ENCODE data around the gene ALDH8A1. TPM values are rescaled to one million over a fixed set of nuclear protein-coding genes. Genes with fewer than 3 reads are reported as not detected.

Gene ALDH8A1
- total RNA-seq, 1 experiment from 2014 or later, result not detected

DNA sequence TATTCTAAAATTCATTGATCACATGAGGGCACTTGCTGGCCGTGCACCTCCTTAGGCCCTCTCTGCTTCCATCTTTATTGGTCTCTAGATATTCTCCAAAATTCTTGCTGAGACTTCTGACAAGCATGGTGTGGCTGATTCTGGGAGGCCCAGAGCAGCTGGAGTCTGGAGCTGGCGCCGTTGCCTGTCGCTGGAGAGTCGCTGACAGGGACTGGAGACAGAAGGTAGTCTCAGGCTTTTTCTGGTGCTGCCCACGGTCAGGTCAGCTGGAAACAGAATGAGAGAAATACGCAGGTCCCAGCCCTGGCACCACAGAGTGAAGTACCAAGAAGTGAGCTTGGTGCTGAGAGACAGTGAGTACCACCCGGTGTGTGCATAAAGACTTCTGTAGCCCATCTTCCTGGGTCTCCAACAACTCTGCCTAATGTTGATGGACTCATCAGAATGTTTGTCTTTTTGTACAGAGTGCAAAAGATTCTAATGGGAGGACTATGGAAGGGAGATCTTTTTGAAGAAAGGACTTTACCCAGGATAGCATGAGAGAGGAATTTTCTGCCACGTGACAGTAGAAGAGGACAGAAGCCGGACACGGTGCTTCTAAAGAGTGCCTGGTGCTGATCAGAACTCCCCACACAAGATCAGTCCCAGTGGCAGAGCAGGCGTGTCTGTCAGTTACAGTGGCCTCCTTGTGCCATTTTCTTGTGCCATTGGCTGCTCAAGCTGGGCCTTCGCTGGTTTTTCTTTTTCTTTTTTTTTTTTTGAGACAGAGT is 1.8 kb upstream of the ALDH8A1 start:
- DNase-seq (ENCODE audit: low spot score), result no peak

DNA sequence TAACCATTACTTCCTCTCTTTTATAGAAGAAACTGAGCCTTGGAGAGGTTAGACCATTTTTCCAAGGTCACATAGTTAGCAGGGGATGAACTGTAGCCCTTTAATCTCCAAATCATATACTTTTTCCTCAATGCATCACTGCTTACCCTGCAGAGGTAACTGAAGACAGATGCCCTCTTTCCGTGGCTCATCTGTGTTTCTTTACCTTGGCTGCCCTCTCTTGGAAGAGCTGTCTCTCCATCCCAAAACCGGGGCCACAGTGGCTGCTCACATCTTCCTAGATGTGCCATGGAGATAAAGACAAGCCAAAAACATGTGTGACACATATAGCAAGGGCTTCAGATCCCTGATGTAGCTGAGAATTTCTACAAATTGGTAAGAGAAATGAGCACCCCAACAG is 581 bp upstream of the ALDH8A1 start:
- no peak for DNase-seq (ENCODE audit: low spot score)

DNA sequence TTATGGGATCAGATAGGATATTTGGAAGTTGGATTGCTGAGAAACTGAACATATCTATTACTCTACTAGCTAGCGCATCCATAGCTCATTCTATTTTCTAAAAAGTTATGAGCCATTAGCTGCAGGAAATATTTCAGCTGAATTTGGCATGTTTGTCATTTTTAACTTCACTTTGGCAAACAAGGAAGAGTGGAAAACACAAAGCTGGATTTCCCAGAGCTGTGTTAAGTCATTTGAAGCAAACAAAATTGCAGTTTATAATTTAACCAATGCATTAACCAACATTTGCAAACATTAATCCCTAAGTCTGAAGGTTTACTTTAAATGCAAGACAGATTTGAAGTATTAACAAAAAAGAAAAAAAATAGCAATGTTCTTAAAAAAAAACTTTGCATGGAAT is 1.2 kb downstream of the ALDH8A1 start:
- DNase-seq (ENCODE audit: low spot score), result no peak

DNA sequence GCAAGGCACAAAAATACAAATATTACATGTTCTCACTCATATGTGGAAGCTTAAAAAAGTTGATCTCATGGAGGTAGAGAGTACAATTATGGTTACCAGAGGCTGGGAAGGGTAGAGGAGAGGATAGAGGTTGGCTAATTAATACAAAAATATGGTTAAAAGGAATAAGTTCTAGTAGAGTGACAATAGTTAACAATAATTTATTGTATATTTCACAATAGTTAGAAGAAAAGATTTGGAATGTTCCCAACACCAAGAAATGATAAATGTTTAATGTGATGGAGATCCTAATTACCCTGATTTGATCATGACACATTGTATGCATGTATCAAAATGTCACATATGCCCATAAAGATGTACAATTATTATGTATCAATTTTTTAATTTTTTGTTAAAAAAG is 1.8 kb downstream of the ALDH8A1 start:
- no peak for DNase-seq (ENCODE audit: low spot score)

DNA sequence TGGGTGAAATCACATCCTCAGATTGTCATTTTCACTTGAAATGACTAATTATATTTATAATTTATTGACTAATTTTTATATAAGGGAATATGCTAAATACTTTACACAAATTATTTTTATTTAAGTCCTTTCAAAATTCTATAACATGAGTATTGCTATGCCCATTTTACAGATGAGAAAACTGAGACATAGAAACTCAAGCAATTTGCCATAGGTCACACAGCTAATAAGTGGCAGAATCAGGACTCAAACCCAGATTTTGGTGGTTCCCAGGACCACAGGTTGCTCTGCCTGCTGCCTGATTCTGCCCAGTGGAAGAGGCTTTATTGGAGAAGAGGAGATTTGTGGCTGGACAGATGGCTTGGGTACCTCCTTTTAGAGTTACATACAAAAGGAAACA is 4.9 kb downstream of the ALDH8A1 start:
- DNase-seq (ENCODE audit: low spot score), result no peak

DNA sequence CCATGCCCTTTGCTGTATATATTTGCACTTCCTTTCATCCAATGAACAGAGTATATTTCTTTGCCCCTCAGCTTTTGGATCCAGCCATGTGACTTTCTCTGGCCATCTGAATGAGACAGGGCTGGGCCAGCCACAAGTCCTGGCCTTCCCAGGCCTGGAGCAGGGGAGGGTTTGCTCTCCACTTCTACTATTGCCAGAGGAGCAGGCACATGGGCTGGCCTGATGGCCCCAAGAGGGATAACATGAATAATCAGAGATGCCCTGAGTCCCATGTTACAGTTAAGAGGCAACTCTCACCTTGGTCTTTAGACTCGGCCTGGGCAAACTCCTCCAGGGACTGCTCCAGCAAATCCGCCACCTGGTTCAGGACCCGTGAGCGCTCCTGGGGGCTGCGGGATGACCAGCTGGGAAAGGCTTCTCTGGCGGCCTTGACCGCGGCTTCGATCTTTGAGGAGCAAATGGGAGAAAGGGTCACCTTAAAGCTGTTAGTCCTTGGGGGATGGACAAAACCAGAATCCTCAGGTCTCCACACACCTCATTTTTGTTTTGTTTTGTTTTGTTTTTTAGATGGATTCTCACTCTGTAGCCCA is 6.3 kb downstream of the ALDH8A1 start:
- DNase-seq (ENCODE audit: low spot score), result no peak

DNA sequence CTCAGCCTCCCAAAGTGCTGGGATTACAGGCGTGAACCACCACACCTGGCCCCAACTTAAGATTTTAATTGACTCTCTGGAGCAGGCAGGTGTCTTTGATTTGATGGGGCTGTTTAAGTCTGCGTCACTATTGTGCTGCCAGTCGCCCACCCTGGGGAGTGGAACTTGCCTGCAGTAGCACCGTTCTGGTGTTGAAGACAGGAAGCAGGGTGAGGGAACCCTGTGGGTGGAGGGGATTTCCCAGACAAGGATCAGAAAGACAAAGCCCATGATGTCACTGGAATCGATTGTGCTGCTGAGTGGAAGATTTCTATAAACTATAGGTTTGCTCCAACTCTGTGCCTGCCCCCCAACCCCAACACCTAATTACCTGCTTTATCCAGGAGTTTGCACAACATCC is 11.0 kb downstream of the ALDH8A1 start:
- DNase-seq (ENCODE audit: low spot score), result no peak

DNA sequence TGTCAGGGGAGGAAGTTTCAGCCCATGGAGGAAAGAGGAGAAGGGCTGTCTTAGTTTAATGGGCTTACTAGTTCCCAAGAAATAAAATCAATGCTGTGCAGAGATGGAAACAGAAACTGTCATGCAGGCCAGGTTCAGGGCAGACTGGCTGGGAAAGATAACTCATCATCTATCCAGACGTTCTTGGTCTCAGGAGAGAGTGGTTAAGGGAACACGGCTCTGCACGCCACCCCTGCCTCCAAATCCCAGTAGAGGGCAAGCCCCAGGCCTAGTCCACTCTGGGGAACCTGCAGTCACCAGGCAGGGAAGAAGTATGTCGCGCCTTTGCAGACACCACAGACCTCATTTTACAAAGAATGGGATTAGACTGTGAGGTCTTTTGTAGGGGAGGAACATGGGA is 12.5 kb downstream of the ALDH8A1 start:
- DNase-seq (ENCODE audit: low spot score), result no peak

DNA sequence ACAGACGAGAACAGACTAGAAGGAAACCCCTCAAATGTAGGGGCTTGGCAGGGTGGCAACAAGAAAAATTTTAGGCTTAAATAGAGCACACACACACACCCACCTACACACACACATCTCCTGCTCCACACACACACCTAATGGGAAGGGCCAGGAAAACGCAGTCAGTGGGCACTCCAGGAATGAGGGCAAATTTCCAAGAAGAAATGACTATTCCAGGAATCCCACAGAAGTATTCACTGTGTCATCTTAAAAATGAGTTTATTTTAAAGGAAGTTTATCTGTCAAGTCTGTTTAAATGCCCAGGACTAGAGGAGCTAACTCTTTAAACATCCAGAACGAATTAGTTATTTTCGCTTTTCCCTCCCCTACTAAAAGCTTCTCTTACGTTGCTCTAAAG is 13.0 kb downstream of the ALDH8A1 start:
- DNase-seq (ENCODE audit: low spot score), result no peak

DNA sequence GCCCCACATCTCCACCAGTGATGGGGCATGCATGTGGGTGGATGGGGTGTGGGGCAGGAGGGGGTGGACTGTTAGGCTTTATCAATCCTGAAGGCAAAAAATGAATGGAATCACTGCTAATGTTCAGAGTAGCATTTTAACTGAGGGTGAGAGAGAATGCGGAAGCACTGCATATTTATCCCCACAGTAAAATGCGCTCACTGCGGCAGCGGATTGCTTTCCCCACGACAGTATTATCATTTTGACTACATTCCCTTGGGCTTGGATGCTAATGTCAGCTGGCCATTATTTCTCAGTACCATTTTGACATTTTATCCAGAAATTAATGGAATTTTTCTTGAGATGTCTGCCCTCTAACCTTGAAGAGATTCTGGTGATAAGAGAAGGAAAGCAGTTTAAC is 13.4 kb downstream of the ALDH8A1 start:
- DNase-seq (ENCODE audit: low spot score), result no peak

DNA sequence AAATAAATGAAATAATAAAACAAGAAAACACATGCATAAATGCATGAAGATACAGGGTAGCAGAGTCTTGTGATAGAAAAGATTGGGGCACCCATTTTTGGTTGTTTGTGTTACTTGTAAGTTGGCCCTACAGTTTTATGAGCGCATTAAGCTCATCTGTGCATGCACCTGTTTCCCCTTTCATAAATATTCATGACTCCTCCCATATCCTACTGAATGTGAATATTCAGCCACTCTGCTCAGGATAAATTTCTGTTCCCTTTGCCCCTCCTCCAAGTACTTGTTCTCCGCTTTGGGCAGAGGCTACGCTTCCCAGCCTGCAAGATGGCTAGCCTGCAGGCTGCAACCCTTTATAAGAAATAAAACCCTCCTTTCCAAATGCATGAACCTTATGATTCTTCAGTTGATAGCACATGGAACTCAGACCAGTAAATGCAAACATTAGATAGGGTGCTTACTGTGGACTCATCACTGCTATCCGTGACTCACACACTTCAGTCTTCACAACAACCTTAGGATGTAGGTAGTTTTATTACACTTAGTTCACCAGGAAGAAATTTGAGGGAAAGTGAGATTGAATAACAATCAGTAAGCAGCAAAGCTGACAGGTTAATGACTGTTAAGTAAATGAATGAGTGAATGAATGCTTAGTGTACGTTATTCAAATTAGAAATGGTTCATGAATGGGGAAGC is 15.0 kb downstream of the ALDH8A1 start:
- no peak for DNase-seq (ENCODE audit: low spot score)

DNA sequence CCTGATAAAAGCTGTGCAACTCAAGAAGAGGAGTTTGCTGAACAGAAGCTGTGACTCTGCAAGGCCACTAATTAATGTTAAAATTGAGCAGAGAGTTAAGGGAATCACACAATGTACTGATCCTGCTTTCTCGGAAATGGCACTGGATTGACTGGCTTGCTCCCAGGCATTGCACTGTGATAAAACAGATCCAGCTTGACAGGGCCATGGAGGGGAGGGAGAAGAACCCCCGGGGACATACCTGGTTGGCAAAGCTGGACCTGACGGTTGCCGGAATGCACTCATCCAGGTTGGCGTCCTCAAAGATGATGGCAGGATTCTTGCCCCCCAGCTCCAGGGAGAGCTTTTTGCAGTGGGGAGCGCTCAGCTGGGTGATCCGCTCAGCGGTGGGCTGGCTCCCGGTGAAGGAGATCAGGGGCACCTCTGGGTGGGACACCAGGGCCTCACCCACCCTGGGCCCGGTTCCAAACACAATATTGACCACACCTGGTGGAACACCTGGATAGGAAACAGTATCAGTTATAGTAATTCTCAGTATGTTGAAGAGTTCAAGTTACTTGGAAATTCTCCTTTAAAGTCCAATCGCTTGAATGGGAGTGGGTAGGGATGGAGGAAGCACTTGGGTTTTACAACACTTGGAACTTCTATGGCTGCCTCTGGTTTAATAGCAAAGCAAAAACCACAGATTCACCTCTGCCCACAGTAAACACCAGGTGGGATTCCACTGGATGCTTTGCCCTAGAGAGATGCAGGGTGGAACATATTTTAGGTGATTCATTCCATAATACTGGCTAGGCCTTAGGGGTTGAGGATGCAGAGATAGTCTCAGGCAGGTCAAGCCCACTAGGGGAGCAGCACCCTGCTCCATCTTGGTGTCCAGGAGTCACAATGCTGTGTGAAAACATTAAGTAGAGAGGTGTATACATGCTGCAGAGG is 17.1 kb downstream of the ALDH8A1 start:
- DNase-seq (ENCODE audit: low spot score), result no peak

DNA sequence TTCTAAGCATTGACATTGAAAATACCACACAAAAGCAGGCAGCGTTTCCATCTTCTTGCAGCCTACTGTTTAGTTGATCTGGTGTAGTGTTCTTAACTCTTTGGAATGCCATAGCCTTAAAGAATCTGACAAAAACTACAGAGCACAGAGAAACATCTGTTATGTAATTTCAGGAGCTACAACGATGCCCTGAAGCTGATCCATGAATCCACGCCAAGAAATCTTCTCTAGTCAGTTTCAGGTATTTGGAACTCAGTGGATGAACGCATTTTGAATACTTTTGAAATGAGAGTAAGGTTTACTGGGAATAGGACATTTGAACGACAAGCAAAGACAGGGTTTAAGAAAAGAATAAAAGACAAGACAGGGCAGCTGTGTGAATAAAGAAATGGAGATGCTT is 17.8 kb downstream of the ALDH8A1 start:
- no peak for DNase-seq (ENCODE audit: low spot score)

DNA sequence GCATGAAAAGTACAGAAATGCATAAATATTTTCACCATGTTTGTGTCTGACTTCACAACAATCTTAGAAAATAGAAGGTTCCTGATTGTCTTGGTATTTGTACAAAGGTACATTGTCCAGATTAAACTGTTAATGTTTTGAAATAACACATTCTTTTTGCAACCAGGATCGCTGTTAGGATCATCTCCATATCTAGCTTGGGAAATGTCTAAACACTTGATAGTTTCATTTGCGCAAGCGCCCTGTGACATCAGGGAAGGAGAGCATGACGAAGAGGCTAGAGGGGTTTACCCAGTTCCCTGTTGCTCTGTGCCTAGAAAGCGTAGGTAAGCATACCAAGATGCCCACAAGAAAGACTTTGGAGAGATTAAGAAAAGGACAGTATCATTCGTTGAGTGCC is 19.4 kb downstream of the ALDH8A1 start:
- no peak for DNase-seq (ENCODE audit: low spot score)

DNA sequence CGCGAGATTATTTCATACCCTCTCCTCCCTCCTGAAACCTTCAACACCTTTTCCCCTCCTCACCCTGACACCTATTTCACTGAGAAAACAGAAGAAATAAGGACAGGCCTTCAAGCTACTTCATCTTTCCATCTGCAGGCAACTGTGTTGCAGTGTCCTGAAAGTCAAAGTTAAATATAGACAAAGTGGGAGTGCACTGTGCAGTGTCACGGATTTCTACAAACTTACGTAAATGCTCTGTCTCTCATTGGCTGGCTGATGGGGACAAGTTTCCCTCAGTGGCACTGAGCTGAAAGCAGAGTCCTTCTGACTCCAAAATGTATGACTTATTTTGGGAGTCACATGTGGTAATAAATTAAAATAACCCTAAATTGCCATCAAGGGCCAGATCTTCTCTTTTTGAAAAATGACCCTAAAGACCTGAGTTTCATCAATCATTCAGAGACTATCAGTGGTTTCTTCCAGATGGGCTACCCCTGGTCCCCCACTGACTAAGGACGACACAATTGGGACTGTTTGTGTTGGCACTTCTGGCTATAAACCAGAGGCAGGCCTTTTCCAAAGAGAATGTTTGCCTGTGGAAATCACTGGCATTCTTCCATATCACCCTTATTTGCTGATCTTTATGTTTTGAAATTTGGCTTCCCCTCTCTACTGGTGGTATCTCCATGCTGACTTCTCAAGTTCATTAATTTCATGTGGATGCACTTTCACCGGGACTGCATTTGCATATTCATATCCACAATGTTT is 21.6 kb downstream of the ALDH8A1 start:
- DNase-seq (ENCODE audit: low spot score), result no peak

DNA sequence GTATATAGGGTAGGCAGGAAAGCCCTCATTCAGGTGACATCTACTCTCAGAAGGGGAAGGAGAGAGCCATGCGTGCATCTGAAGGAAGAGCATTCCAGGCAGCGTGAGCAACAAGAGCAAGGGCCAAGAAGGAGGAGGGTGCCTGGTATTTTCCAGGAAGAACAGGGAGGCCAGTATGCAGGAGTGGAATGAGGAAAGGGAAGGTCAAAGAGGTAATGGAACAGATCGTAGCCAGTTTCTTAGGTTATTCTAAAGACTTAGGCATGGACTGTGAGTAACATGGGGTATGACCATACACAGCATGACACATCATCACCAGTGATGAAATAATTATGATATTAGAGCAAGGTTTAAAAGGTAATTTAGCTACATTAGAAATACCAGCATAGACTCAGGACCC is 24.1 kb downstream of the ALDH8A1 start:
- no peak for DNase-seq (ENCODE audit: low spot score)

DNA sequence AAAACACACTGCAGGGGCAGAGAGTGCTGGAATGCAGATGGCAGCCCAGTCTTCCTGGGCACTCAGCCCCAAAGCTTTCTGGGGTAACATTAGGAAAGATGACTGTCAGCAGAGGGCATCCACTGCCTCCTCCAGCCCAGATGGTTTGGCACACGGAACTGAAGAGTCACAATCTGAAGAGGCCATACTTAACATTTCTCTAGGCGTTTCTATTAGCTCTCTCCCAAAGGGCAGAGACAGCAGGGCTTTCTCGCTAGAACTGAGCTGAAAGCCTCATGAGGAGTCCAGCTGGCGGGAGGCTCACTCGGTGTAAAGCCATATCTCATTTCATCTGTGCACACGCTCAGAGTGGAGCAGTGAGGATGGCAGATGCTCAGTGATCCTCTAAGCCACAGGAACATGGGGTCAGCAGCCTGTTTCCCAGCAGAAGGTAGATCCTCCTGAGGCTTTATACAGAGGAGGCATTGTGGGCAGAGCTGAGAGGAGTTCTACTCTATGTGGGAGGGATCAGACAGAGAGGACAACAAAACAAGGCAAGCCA is 28.1 kb downstream of the ALDH8A1 start:
- no peak for DNase-seq (ENCODE audit: low spot score)

DNA sequence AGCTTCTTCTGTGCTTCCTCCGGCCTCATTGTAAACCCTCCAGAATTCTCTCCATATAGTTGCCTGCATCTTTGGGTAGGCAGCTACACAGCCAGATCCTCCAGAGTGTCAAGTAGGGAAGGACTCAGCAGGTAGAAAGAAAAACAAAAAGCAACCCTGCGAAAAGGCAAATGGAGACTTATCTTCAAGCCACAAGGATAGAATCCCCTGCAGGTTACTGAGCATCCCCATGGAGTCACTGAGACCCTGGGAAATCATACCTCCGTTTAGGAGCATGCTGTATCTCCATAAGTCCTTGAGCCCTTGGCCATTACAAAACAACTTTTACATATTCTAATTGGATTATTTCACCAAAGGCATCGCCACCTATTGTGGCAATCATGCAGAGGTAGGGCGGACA is 28.6 kb downstream of the ALDH8A1 start:
- DNase-seq (ENCODE audit: low spot score), result no peak

DNA sequence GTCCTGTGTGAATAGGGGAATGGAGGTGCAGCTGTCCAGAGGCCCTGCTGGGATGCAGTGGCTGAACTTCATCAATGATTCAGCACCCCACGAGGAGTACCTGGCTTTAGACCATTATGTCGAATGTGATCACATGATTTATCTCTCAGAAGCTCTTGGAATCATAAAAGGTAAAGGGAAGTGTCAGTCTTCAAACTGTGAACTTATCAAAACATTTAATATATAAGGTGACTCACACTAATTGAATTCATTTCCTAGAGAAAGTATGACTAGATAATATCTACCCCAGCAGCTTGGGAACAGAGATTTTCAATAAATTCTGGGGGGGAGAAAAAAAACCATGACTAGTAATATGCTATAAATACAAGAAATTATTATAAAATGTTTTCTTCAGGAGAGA is 29.5 kb downstream of the ALDH8A1 start:
- DNase-seq (ENCODE audit: low spot score), result peak; percentile 7

DNA sequence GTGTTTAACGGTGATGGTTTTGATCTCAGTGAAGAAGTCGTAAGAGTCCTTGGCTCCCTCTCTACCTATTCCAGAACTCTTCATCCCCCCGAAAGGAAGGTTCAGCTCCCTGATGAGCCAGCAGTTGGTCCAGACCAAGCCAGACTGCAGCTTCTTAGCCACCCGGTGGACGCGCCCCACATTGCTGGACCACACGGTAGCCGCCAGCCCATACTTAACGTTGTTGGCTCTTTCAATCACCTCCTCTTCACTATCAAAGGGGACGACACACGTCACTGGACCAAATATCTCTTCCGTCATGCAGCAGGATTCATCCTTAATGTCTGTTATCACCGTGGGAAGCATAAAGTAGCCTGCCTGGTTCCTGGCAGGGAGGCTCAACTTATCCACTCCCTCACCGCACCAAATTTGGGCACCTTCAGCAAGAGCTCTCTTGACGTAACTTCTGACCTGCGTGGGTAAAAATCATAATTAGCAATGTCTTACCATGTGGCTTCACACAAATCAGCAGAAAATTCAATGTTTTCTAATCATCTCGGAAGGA is 31.4 kb downstream of the ALDH8A1 start:
- no peak for DNase-seq (ENCODE audit: low spot score)

DNA sequence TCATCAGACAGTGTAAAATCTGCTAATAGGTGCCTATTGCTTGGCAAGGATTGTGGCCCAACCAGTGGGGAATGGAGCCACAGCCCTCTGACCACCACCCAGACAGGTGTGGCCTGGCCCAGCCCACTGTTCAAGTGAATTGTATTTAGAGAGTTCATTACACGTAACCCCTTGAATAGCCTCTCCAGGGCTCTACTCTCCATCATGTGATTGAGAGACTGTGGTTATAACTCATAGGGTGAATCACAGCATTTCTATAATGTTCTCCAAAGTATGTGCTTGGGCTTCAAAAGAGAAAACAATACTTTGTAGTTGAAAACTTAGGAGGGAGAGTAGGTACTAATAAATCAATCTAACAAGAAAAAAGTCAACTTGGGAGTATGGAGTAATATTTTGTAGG is 38.4 kb downstream of the ALDH8A1 start:
- no peak for DNase-seq (ENCODE audit: low spot score)
